ENCODE results near the gene DOCK9.

- TF ChIP-seq, protein P1, sequence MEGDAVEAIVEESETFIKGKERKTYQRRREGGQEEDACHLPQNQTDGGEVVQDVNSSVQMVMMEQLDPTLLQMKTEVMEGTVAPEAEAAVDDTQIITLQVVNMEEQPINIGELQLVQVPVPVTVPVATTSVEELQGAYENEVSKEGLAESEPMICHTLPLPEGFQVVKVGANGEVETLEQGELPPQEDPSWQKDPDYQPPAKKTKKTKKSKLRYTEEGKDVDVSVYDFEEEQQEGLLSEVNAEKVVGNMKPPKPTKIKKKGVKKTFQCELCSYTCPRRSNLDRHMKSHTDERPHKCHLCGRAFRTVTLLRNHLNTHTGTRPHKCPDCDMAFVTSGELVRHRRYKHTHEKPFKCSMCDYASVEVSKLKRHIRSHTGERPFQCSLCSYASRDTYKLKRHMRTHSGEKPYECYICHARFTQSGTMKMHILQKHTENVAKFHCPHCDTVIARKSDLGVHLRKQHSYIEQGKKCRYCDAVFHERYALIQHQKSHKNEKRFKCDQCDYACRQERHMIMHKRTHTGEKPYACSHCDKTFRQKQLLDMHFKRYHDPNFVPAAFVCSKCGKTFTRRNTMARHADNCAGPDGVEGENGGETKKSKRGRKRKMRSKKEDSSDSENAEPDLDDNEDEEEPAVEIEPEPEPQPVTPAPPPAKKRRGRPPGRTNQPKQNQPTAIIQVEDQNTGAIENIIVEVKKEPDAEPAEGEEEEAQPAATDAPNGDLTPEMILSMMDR (IDR thresholded peaks at IDR 0.05) = no peak
- no peak for TF ChIP-seq POLR2A (IDR thresholded peaks at IDR 0.05)
- TF ChIP-seq EP300 (IDR thresholded peaks at IDR 0.05) = no peak
- no peak for TF ChIP-seq POLR2AphosphoS5 (IDR thresholded peaks at IDR 0.05)
Measured at GRCh38 chr13:98803921-98804320, 173.9 kb downstream of the DOCK9 start.

Data from suprapubic skin (tissue), 4 donors.